Limb (tissue), 2 donors: Measurements from ENCODE around the gene ECHDC1.

Experiments
- DNase-seq, 2 donors: peaks; one replicate each; pipeline ENCODE4 v3.0.0-alpha.2; 2016; ENCODE audit errors: extremely low spot score in 2 of 2

Gene ECHDC1

DNA sequence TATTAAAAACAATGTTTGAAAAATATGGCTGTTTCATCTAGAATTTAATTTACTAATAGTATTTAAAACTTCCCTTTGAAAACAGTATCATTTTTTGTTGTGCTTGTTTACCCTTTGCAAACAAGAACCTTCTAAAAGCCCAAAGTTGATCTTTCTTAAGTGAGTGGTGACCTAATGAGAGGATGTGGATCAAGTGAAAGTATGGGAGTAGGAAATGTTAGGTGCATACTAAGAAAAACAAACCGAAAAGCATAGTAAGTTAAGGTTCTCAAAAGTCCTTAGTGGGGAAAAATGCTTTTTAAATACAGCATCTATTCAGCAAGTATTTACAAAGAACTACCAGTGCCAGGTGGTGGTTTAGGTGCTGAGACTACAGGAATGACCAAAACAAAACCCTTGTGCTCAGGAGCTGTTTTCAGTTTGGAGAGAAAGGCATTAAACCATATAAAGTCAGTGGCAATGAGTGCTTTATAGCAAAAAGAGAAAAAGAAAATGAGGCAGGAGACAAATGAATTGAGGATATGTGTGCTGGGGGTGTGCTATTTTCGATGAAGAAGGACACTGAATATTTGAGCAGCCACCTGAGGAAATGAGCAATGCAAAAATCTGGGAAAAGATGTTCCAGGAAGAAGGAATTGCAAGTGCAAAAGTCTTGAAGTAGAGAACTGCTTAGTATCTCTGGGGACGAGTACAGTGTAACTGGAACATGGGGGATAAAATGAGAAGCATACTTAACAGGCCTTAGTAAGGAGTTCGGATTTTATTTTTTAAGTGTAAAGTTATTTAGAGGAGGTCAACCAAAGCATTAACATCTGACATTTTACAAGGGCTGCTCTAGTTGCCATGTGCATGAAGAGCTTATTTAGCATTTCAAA is 52.8 kb downstream of the ECHDC1 start:
- no peak for DNase-seq

DNA sequence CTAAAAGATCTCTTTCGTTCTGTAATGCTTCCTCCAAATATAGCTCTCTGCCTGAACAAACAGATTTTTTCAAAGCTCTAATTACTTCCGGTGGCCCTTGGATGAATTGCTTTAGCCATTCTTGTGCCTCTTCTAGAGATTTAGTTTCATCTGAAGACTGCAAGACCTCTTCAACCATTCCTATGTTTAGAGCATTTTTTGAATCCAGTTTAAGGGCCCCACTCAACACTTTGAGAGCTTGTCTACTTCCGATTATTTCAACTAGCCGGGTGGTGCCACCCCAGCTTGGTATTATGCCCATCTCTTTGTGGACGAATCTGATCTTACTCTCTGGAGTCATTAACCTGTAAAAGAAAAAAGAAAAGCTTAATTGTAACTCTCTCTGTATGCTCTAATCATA is 53.5 kb downstream of the ECHDC1 start:
- DNase-seq = no peak

DNA sequence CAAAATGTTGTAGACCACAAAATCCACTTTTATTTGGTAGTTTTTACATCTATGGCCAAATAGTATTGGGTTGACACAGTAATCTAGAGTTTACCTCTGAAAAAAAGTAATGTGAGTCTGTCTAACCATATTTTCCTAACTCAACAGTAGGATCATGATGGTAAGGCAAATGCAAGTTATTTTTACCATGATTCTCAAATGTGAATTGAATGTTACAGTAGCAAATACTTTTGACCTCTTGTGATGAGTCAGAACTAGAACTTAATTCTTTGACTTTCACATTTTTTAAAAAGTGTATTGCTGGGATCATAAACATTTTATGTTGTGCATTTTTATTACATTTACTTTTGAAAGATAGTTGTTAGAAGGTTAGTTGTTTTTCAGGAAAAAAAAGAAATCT is 54.7 kb downstream of the ECHDC1 start:
- DNase-seq = no peak

GRCh38 chr6:127282184-127282583 is 61.2 kb downstream of the ECHDC1 start:
- DNase-seq = no peak

- no peak for DNase-seq
Measured at GRCh38 chr6:127279815-127280214, 63.6 kb downstream of the ECHDC1 start.

- DNase-seq = no peak
Measured at GRCh38 chr6:127277878-127278843, 65.2 kb downstream of the ECHDC1 start.

DNA sequence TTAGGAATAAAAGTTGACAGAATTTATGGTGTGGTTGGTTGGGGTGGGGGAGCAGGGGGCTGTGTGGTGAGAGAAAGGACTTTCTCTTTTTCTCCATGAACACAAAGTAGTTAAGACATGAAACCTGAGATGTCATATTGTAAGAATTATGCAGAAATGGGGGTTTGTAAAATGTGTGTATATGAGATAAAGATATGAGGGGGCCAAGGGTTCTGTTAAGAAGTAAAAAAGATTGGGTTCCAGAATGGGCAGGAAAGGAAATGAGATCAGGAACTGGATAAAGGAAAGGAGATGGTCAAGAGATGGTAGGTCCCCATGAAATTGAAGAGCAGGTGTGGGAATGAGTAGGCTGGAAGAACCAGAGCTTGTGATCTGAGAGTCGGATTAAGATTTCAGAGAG is 67.1 kb downstream of the ECHDC1 start:
- DNase-seq = no peak

- DNase-seq = no peak
Measured at GRCh38 chr6:127273499-127273898, 69.9 kb downstream of the ECHDC1 start.

GRCh38 chr6:127272576-127272975 is 70.8 kb downstream of the ECHDC1 start:
- DNase-seq = no peak

- DNase-seq = no peak
Measured at GRCh38 chr6:127267646-127268625, 75.5 kb downstream of the ECHDC1 start.

GRCh38 chr6:127266892-127267645 is 76.3 kb downstream of the ECHDC1 start:
- DNase-seq = peak; percentile 53 to 83

DNA sequence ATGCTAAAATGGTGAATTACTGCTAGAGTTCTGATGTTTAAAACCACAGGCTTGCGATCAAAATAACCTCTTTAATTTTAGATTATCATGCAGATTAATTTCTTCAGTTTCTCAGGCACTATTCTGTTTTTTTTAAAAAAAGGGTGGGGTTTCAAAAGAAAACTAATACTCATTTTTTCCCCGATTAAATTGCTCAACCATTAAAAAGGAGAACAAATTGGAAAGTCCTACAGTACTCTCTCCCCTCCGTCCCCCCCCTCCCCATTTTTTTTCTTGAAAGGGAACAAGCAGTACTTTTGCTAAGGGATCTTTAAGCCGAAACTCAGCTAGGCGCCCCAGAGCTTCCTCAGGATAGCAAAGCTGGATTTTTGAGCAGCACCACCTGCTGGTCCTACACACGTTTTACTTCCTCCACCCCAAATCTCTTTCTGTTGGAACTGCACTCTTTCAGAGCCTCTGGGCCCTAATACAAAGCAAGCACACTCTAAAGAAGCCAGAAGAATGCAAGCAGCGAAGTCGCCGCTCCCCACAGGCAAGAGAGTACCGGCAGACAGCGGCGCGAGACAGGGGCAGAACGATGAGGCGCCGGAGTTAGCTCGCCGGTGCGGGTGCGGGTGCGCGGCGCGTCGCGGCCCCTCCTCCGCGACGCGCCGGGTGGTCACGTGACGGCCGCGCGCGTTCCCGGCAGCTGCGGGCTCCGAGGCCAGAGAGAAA is 77.1 kb downstream of the ECHDC1 start, which contains the start of gene RNF146:
Gene RNF146, plus strand, starts transcription at position 687 of the 714 bp plus-strand sequence. CDS start 13,475 bp downstream, outside the sequence.
- DNase-seq = peak; percentile 91 to 92

DNA sequence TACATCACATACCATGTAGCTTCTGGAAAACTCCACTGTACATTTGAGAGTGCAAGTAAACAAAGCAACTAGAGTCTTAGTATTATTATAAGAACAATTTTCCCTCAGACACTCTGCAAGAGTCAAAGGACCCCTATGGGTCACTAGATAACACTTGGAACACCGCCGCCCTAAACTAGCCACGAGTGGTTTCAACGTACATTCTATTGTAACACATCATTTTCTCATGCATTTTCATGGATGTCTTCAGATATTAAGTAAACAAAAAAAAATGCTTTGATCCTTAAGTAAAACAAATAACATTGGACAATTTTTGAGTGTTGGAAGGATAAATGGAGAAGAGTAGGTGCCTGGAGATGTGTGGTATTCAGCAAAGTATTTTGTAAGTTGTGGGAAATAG is 79.9 kb downstream of the ECHDC1 start:
- DNase-seq = no peak

- no peak for DNase-seq
Measured at GRCh38 chr6:127262896-127263295, 80.5 kb downstream of the ECHDC1 start.

DNA sequence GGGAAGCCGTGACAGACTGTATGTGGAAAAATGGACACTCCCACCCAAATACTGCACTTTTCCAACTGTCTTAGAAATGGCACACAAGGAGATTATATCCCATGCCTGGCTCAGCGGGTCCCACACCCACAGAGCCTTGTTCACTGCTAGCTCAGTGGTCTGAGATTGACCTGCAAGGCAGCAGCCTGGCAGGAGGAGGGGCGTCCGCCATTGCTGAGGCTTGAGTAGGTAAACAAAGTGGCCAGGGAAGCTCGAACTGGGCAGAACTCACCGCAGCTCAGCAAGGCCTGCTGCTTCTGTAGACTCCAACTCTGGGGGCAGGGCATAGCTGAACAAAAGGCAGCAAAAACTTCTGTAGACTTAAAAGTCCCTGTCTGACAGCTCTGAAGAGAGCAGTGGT is 88.1 kb downstream of the ECHDC1 start:
- no peak for DNase-seq

GRCh38 chr6:127249621-127250020 is 93.8 kb downstream of the ECHDC1 start:
- DNase-seq = no peak

DNA sequence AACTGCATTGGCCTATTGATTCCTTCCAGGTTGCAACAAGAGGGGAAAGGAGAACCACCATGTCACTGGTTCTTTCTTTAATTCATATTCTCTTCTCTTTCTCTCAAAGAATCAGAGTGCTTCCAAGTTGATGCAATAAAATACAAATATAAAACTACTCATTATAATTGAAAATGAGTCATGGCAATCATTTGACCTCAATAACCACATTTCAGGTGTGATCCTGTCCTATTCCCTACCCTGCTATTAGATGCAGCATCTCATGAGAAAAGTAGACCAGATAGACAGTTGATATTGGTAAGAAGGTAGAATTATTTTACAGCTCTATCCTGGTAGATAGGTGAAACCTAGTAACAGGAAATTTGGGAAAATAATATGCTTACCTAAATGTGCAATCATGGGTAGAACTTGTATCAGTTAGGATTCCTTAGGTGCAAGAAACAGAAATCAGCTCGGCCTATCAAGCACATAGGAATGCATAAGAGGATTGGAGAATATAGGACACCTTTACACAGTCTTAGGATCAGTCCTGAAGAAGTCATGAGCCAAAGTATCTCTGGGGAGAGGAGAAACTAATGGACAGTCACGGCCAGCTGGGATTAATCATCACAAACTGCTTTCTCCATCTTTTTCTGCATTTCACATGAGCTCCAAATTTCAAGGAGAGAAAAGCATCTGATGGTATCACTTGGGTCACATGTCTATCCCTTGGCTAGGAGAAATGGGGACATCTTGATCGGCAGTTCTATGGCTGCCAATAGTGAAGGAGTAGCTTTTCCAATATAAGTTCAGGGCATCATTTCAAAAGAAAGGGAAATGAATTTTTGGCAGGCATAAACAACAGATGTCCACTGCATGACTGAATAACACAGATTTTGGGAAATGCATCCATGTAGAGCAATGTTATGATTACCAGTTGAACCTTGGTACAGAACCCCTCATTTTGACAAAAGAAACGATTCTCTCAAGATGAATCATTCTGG is 96.0 kb downstream of the ECHDC1 start:
- no peak for DNase-seq

DNA sequence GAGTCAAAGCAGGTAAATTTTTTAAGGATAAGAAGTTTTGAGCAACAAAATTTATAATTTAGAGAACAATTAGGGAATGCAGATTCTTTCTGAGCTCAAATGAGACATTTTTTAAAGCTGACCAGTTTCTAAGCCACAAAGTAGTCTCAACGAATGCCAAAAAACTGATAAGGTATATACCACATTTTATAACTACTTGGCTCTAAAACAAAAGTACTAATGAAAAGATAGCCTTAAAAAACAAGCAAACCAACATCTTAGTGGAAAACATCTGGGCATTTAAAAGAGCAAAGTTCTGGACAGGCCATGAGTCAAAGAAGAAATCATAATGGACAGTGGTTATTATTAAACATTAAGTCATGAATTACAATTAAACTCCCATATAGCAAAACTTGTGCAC is 99.9 kb downstream of the ECHDC1 start:
- DNase-seq = no peak
